ENCODE measurements around the gene SPR. TPM values are rescaled to one million over a fixed set of nuclear protein-coding genes. Genes with fewer than 3 reads are reported as not detected.
A peak's percentile ranks its signal among the peaks of the same experiment; 100 is the strongest.
"Not testable (repeated sequence)": the region's sequence is repeated elsewhere in the genome, so short reads cannot be mapped to it uniquely, and the experiment has no call there.

SPR gene
- total RNA-seq, 2 experiments from 2014 or later = 1.3 to 3.1 TPM

DNA sequence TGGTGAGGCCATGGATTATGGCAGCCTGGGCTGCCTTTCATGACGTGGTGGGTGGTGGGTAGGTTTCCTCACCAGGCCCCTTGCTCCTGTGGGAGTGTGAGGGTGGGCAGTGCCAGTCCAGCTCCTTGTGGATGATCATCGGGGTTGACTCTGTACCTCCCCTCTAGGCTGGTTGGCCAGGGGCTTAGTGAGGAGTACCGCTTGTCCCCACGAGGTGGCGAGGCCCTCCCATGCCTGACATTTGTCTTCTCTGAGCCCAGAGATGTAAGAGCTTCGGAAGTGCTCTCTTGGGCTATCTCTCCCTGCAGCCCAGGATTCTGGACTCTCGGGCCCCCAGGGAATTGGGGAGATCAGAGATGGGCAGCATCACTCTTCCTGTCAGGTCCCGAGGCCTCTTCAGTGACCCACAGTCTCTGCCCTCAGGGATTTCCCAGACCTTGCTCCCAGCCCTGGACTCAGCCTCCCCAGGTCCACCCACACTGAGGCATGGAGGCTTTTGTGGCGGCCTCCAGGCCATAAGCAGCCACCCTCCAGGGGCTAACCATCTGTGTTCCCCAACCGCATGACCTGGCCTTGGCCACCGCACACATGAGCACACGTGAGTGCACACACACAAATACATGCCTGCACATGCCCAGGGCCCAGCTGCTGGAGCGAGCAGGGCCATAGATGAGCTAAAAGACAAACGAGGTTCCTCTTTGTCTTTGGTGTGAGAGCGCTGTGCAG lies 6.5 kb downstream of the SPR start:
- CTCF ChIA-PET = interaction anchor here (0.6 to 10.9 kb wide), 34 partner anchors 9 to 319 kb away, joined by 3 to 306 read pairs (median 6); partner anchors contain the start of gene SFXN5
- DNase-seq (peak; percentile 75), ATAC-seq (peak; percentile 74)
- H3K27me3 Mint-ChIP-seq = peaks cover 36% of the 10 kb centered on the region
- H3K4me3 Mint-ChIP-seq = no peak overlapping the region
- H3K36me3 Mint-ChIP-seq = no peaks in the 10 kb centered on the region
- no peak overlapping the region for H3K27ac Mint-ChIP-seq
- no peaks in the 10 kb centered on the region for H3K9me3 Mint-ChIP-seq (ENCODE audit: low read depth)
- H3K4me1 Mint-ChIP-seq = peaks cover 4% of the 10 kb centered on the region

DNA sequence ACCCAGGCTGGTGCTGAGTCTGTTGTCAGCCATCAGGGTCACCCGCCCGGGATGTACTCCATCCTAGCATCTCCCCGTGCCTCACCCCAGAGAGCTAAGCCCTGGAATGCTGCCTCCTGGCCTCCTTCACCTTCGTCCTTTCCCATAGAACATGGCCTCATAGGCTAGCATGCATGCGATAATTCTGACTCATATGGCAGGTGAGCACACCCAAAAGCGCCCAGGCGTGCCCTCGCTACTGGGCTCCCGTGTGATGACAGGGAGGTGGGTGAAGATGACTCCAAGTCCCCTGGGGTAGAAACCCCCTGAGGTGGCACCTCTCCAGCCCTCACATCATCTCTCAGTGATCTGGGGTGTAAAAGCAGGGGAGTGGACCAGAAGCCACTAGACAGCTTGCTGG lies 7.3 kb downstream of the SPR start:
- CTCF ChIA-PET = interaction anchor here (1.1 to 10.9 kb wide), 9 partner anchors 8 to 283 kb away, joined by 3 to 306 read pairs (median 24); no protein-coding TSS in a partner anchor
- ATAC-seq (no peak), DNase-seq (no peak)
- Mint-ChIP-seq H3K4me3 (no peak overlapping the region), H3K27me3 (peaks cover 37% of the 10 kb centered on the region), H3K36me3 (no peaks in the 10 kb centered on the region), H3K27ac (no peak overlapping the region), H3K4me1 (peaks cover 4% of the 10 kb centered on the region), H3K9me3 (ENCODE audit: low read depth) (no peaks in the 10 kb centered on the region)

DNA sequence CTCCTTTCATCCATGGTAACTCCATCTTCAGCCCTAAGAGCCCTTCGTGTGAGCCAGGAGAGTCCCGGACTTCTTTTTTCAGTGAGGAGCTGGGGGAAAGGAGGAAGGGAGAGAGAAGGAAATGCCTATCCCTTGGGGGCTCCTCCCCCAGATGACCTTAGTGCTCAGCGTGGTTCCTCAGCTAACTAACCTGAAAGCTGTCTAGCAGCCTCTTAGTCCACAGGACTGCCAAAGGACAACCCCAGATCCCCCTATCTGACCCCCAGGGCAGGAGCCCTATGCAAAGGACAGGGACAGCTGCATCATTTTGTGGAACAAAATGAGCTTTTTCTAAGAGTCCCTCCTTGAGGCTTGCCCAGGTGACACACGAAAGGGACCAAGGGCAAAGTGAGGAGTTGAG lies 7.9 kb downstream of the SPR start:
- peaks cover 4% of the 10 kb centered on the region for H3K4me1 Mint-ChIP-seq
- H3K36me3 Mint-ChIP-seq = no peaks in the 10 kb centered on the region
- H3K9me3 Mint-ChIP-seq (ENCODE audit: low read depth) = no peaks in the 10 kb centered on the region
- peaks cover 34% of the 10 kb centered on the region for H3K27me3 Mint-ChIP-seq
- no peak overlapping the region for H3K4me3 Mint-ChIP-seq
- CTCF ChIA-PET = interaction anchor here (1.2 to 10.9 kb wide), 6 partner anchors 9 to 283 kb away, joined by 3 to 306 read pairs (median 15); no protein-coding TSS in a partner anchor
- no peak overlapping the region for H3K27ac Mint-ChIP-seq
- ATAC-seq = no peak
- DNase-seq = no peak

DNA sequence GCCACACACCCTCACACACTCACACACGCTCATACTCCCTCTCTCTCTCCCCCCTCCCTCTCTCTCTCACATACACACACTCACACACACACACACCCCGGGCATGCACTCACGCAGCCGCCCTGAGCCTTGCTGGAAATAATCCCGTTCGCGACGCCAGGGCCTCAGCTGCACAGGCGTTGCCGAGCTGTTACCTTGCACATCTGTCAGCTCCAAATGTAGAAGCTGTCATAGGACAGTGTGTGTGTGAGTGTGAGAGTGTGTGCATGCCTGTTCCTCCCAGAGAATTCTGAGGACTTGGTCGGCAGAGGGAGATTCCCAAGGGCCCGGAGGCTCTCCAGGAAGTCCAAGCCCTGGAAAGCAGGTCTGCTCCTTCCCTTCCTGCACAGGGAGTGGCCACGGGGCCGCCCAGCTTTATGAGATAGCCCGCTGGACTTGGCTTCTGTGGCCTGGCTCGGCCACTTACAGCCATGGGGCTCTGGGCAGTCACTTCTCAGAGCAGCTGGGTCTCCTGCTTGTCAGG lies 8.6 kb downstream of the SPR start:
- H3K27ac Mint-ChIP-seq = no peak overlapping the region
- peaks cover 39% of the 10 kb centered on the region for H3K27me3 Mint-ChIP-seq
- ATAC-seq = no peak
- H3K36me3 Mint-ChIP-seq = no peaks in the 10 kb centered on the region
- H3K9me3 Mint-ChIP-seq (ENCODE audit: low read depth) = no peaks in the 10 kb centered on the region
- CTCF ChIA-PET = interaction anchor here (0.6 to 10.9 kb wide), 8 partner anchors 8 to 322 kb away, joined by 3 to 306 read pairs (median 6); partner anchors contain the start of gene SPR
- H3K4me3 Mint-ChIP-seq = no peak overlapping the region
- H3K4me1 Mint-ChIP-seq = peaks cover 4% of the 10 kb centered on the region
- no peak for DNase-seq

DNA sequence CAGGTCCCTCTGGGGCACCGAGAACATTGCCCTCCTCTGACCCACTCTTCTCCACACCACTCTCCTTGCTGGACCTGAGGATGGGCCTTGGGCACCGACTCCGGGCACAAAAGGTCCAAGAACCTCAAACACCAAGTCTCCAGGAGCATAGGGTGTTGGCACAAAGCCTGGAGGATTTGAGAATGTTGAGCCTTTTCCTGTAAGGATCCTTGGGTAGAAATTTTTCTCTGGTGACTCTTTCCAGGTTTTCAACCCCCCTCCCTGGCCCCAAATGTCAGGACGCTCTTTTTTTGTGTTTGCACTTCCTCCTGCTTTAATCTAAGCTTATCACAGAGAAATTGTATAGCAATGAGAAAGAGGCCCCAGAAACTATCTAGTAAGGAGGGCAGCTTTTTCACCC lies 9.2 kb downstream of the SPR start:
- no peaks in the 10 kb centered on the region for H3K9me3 Mint-ChIP-seq (ENCODE audit: low read depth)
- DNase-seq (no peak), ATAC-seq (no peak)
- no peak overlapping the region for H3K27ac Mint-ChIP-seq
- H3K4me1 Mint-ChIP-seq = peaks cover 4% of the 10 kb centered on the region
- H3K27me3 Mint-ChIP-seq = peaks cover 44% of the 10 kb centered on the region
- H3K36me3 Mint-ChIP-seq = no peaks in the 10 kb centered on the region
- CTCF ChIA-PET = interaction anchor here (1.2 to 10.9 kb wide), 6 partner anchors 9 to 281 kb away, joined by 3 to 306 read pairs (median 4); partner anchors contain the start of gene SPR
- no peak overlapping the region for H3K4me3 Mint-ChIP-seq

DNA sequence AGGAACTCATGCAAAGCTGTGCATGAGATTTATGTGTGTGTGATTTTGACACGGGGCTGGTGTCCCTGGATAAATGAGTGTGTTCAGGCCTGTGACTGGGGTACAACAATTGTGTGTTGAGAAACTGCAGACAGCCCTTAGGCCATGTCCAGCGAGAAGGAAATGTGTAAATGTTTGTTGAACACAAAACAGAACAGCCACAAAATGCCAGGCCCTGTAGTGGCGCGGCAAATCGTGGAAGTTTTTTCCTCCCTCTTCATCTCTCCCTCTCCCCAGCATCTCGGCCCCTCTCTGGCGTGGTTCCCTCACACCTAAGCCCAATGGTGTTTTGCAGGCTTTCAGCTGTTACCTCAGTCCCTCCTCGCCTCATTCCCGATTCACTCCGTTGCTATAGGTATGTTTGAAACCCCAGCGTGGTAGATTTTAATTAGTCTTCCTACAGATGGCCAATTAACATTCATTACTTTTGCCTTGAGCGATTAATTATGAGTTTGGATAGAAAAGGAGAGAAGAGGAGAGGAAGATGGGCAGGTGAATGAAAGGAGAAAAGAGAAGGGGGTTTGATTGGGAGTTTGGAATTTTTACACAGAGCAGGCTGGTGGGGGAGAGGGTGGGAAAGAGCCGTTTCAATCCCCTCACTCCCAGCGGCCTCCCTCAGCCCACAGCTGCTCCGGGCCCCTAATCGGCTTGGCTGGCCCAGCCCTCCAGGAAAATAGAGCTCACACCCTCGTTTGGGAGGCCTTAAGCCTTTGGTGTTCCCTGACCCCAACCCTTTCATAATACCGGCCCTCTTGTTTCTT lies 10.8 kb downstream of the SPR start:
- Mint-ChIP-seq H3K4me1 (peaks cover 4% of the 10 kb centered on the region), H3K36me3 (no peaks in the 10 kb centered on the region), H3K27ac (no peak overlapping the region), H3K4me3 (no peak overlapping the region), H3K9me3 (ENCODE audit: low read depth) (no peaks in the 10 kb centered on the region), H3K27me3 (peaks cover 55% of the 10 kb centered on the region)
- CTCF ChIA-PET = interaction anchor here (1.3 to 1.8 kb wide), 2 partner anchors 12 to 76 kb away, joined by 3 to 8 read pairs; no protein-coding TSS in a partner anchor
- DNase-seq (no peak), ATAC-seq (no peak)

DNA sequence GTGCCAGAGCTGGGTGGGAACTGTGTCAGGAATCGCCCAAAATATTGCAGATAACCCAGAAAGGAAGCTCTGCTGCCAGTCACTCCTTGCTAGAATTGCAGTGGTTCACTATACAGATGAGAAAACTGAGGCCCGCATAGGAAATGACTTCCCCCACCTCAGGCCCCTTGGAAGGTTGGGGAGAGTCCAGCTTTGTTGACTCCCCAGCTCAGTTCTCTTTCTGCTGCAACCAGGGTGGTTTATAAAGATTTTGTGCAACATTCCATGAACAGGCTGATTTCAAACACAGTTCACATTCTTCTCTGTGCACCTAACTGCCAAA lies 11.3 kb downstream of the SPR start:
- Mint-ChIP-seq H3K9me3 (ENCODE audit: low read depth) (no peaks in the 10 kb centered on the region), H3K27ac (no peak overlapping the region), H3K27me3 (peaks cover 61% of the 10 kb centered on the region), H3K36me3 (no peaks in the 10 kb centered on the region), H3K4me3 (no peak overlapping the region), H3K4me1 (peaks cover 4% of the 10 kb centered on the region)
- DNase-seq = no peak
- CTCF ChIA-PET = interaction anchor here (1.8 kb wide), 1 partner anchor 75 kb away, joined by 8 read pairs; no protein-coding TSS in a partner anchor
- ATAC-seq = no peak

DNA sequence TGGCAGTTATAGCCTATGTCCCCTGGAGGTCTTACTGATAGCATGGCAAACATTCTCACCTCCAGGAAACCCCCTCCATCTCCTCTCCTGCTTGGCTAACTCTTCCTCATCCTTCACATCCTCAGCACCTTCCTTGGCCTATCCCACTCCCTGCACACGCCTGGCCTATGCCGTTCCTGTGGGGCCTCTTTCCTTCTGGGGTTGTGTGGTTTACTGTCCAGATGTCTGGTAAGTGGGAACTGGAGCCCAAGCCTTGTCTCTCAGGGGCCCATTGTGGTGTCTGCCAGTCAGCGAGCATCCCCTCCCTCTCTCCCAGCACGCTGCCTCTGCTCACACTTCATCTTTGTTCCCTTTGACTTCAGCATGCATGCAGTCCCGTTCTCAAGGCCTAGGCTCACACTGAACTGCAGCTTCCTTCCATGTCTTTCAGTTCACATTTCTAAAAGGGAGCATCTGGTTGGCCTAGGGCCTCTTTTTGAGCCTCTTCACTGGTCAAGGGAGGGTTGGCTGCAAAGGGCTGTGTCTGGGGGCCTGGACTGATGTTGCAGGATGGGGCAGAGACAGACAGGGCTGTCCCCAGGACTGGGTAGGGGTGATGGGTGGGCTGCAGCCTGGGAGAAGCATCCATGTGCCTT lies 13.1 kb downstream of the SPR start:
- no peak overlapping the region for H3K4me3 Mint-ChIP-seq
- CTCF ChIA-PET = no interaction called here
- H3K9me3 Mint-ChIP-seq (ENCODE audit: low read depth) = no peaks in the 10 kb centered on the region
- peaks cover 67% of the 10 kb centered on the region for H3K27me3 Mint-ChIP-seq
- ATAC-seq = no peak
- no peaks in the 10 kb centered on the region for H3K36me3 Mint-ChIP-seq
- H3K4me1 Mint-ChIP-seq = peaks cover 4% of the 10 kb centered on the region
- DNase-seq = no peak
- no peak overlapping the region for H3K27ac Mint-ChIP-seq

DNA sequence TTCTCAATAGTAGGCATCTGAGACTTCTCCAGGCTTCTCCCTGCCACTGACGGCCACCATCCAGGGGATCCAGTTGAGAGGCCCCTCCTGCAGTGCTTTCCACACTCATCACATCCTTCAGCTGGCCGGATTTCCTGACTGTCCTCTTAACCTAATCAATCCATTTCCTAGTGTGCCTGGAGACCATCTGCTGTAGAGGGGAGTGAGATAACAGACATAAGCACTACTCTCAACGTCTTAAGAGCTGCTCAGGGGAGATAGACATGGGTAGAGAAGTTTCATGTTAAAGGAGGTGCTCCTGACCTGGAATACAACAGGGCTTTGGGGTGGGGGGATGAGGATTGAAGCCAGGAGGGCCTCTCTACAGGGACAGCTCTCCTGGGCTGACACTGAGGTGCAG lies 14.2 kb downstream of the SPR start:
- Mint-ChIP-seq H3K36me3 (no peaks in the 10 kb centered on the region), H3K4me3 (no peak overlapping the region), H3K4me1 (no peaks in the 10 kb centered on the region), H3K9me3 (ENCODE audit: low read depth) (no peaks in the 10 kb centered on the region), H3K27me3 (peaks cover 69% of the 10 kb centered on the region), H3K27ac (no peak overlapping the region)
- CTCF ChIA-PET = no interaction called here
- ATAC-seq = no peak
- DNase-seq = no peak

DNA sequence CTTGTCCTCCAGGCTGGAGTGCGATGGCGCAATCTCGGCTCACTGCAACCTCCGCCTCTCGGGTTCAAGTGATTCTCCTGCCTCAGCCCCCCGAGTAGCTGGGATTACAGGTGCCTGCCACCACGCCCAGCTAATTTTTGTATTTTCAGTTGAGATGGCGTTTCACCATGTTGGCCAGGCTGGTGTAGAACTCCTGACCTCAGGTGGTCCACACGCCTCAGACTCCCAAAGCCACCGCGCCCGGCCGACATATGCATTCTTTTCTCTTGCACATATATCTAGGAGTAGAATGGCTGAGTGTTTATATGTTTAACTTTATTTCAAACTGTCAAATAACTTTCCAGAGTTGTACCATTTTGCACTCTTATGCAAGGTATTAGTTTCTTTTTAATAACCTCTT lies 20.2 kb downstream of the SPR start:
- not testable (repeated sequence) for ATAC-seq, H3K36me3 Mint-ChIP-seq
- CTCF ChIA-PET = interaction anchor here (0.7 kb wide), 1 partner anchor 70 kb away, joined by 3 read pairs; no protein-coding TSS in a partner anchor

DNA sequence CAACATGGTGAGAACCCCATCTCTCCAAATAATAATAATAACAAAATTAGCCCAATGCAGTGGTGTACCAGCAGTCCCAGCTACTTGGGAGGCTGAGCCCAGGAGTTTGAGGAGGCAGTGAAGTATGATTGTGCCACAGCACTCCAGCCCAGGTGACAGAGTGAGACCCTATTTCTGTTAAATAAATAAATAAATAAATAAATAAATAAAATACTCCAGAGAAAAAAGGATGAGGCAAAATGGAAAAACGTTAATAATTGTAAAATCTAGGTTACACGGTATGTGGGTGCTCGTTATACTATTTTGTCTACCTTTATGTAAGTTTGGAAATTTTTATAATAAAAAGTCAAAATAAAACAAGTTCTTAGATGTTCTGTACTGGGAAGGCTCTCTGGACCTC lies 21.5 kb downstream of the SPR start:
- no peaks in the 10 kb centered on the region for H3K36me3 Mint-ChIP-seq
- H3K4me1 Mint-ChIP-seq = no peaks in the 10 kb centered on the region
- H3K27me3 Mint-ChIP-seq = peaks cover 83% of the 10 kb centered on the region
- DNase-seq (no peak), ATAC-seq (no peak)
- H3K27ac Mint-ChIP-seq = no peak overlapping the region
- no peak overlapping the region for H3K4me3 Mint-ChIP-seq
- CTCF ChIA-PET = no interaction called here
- H3K9me3 Mint-ChIP-seq (ENCODE audit: low read depth) = no peaks in the 10 kb centered on the region

More for the DNA sequence above, 20.2 kb downstream of the SPR start:
- DNase-seq; H3K4me1 Mint-ChIP-seq; H3K4me3 Mint-ChIP-seq; H3K9me3 Mint-ChIP-seq (ENCODE audit: low read depth); H3K27ac Mint-ChIP-seq: not testable (repeated sequence)
- H3K27me3 Mint-ChIP-seq = peaks cover 85% of the 10 kb centered on the region

DNA sequence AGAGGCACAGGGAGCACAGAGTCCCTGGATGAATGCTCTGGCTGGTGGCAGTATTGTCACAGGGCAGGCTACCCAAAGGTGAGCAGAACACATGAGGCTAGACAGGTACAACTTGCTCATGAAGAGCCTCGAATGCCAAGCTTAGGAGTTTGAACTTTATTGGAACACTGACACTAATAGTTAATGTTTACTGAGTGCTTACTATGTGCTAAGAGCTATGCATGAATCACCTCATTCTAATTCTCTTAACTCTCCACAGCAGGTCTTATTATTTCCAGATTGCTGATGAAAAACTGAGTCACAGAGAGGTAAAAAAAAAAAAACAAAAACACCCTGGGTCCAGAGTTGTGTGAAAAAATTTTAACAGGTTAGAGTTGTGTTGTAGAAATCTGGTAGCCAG lies 24.0 kb downstream of the SPR start:
- H3K36me3 Mint-ChIP-seq = no peaks in the 10 kb centered on the region
- H3K9me3 Mint-ChIP-seq (ENCODE audit: low read depth) = no peaks in the 10 kb centered on the region
- no peak overlapping the region for H3K27ac Mint-ChIP-seq
- DNase-seq (no peak), ATAC-seq (no peak)
- CTCF ChIA-PET = interaction anchor here (1.7 kb wide), 1 partner anchor 24 kb away, joined by 5 read pairs; the partner anchor contains the start of gene SPR
- H3K4me1 Mint-ChIP-seq = peaks cover 3% of the 10 kb centered on the region
- peaks cover 82% of the 10 kb centered on the region for H3K27me3 Mint-ChIP-seq
- no peak overlapping the region for H3K4me3 Mint-ChIP-seq
